A673 (cell line): Measurements from ENCODE around the gene COLGALT1. TPM values are rescaled to one million over a fixed set of nuclear protein-coding genes. Genes with fewer than 3 reads are reported as not detected.

ENCODE experiments used
- BruUV-seq: library from RNA; stranded (reverse); fragments of 400-500 nt; replicated peaks from 2 replicates; lab custom pipeline; 2021; lab: Mats Ljungman, UMichigan
- CTCF ChIA-PET: fragments of 300-600 bp; sonication (Branson Sonifier 250); formaldehyde crosslinking; loops from one replicate; lab custom pipeline; 2022; ENCODE audit warnings: antibody characterized with exemption; lab: Charles Lee
- POLR2A ChIA-PET: fragments of 300-600 bp; sonication (Branson Sonifier 250); formaldehyde crosslinking; loops from one replicate; lab custom pipeline; 2022; ENCODE audit warnings: antibody characterized with exemption; ENCODE audit not compliant: low non-redundant PET; lab: Charles Lee
- DNase-seq: peaks from one replicate; pipeline ENCODE4 v3.0.0-alpha.2; 2015; ENCODE audit warnings: low spot score
- H3K27ac ChIP-seq: fragments of 200-600 bp; sonication (generic); 2 replicates; pipeline ENCODE4 v1.5.1; 2016; ENCODE audit warnings: mixed run types, low read depth, mild to moderate bottlenecking, mixed read lengths, antibody characterized with exemption, low read length; ENCODE audit not compliant: poor library complexity, severe bottlenecking
- H3K27me3 ChIP-seq: fragments of 200-600 bp; sonication (generic); replicated peaks from 2 replicates; pipeline ENCODE4 v1.6.1; 2017; ENCODE audit warnings: mixed run types, low read depth, mild to moderate bottlenecking, mixed read lengths, antibody characterized with exemption, low read length; ENCODE audit not compliant: insufficient read depth, poor library complexity
- H3K36me3 ChIP-seq: fragments of 200-600 bp; sonication (generic); 2 replicates; pipeline ENCODE4 v1.6.1; 2016; ENCODE audit warnings: mixed run types, mild to moderate bottlenecking, mixed read lengths, antibody characterized with exemption, low read length; ENCODE audit not compliant: insufficient read depth, poor library complexity, severe bottlenecking
- H3K4me1 ChIP-seq: fragments of 200-600 bp; sonication (generic); 2 replicates; pipeline ENCODE4 v1.6.1; 2017; ENCODE audit warnings: mixed run types, mild to moderate bottlenecking, mixed read lengths, antibody characterized with exemption, low read length; ENCODE audit not compliant: insufficient read depth, poor library complexity, severe bottlenecking
- H3K4me3 ChIP-seq: fragments of 200-600 bp; sonication (generic); 2 replicates; pipeline ENCODE4 v1.5.1; 2016; ENCODE audit warnings: low read depth, mixed run types, mild to moderate bottlenecking, mixed read lengths, low read length; ENCODE audit not compliant: poor library complexity, severe bottlenecking
- H3K9me3 ChIP-seq: fragments of 200-600 bp; sonication (generic); 2 replicates; pipeline ENCODE4 v1.6.1; 2016; ENCODE audit warnings: mixed run types, low read depth, mild to moderate bottlenecking, mixed read lengths, antibody characterized with exemption, low read length; ENCODE audit not compliant: poor library complexity, severe bottlenecking
- EZH2 ChIP-seq: fragments of 200-600 bp; sonication (generic); IDR thresholded peaks from 2 replicates; pipeline ENCODE4 v1.6.1; 2017; ENCODE audit warnings: borderline replicate concordance, low read depth, mild to moderate bottlenecking, mixed read lengths, antibody characterized with exemption, low read length; ENCODE audit not compliant: poor library complexity, severe bottlenecking
- intact Hi-C: fragments of 100-400 bp; cut with micrococcal nuclease; formaldehyde crosslinking; loops from one replicate; pipeline ENCODE4 v1.10.0; 2022; ENCODE audit not compliant: unreplicated experiment
- total RNA-seq: library from RNA; stranded (reverse); gene quantifications from 2 replicates; pipeline ENCODE4 v1.2.3, GENCODE V29; 2021
- TF ChIP-seq, protein P1 (sequence below): fragments of 300-800, 200-600 bp; sonication (generic); conservative IDR thresholded peaks from 2 replicates; pipeline ENCODE4 v1.5.1; 2017; ENCODE audit warnings: low read depth, mild to moderate bottlenecking, antibody characterized with exemption, low read length, moderate library complexity, mixed read lengths

COLGALT1 gene
- total RNA-seq, 1 experiment from 2014 or later, result 91.3 TPM

DNA sequence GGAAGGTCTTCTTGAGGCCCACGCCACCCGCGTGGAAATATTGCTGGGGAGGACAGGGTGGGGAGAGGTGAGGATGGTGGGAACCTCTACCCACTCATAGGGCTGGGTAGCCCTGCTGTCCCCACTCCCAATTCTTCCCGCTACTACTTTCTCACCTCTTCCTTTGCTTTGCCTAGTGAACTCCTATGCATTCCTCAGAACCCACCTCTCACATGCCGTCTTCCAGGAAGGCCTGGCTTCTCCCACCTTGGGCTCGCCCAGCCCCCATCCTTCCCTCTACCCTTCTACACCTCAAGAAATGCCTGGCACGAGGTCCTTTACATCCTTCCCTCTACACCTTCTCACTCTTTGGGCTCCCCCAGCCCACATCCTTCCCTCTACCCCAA lies 62.4 kb downstream of the COLGALT1 start:
- DNase-seq, result no peak
- intact Hi-C loops, result no loop called here
- Histone ChIP-seq H3K9me3 (no peaks in the 10 kb centered on the region), H3K36me3 (no peaks in the 10 kb centered on the region), H3K4me1 (no peaks in the 10 kb centered on the region), H3K27me3 (no peaks in the 10 kb centered on the region), H3K4me3 (no peak overlapping the region), H3K27ac (no peak overlapping the region)
- CTCF ChIA-PET, result no interaction called here
- POLR2A ChIA-PET, result interaction anchor here (0.5 kb wide), 1 partner anchor 64 kb away, joined by 3 read pairs; no protein-coding TSS in a partner anchor
- no TSS peak for BruUV-seq
- TF ChIP-seq EZH2, result no peak
- TF ChIP-seq, protein P1, sequence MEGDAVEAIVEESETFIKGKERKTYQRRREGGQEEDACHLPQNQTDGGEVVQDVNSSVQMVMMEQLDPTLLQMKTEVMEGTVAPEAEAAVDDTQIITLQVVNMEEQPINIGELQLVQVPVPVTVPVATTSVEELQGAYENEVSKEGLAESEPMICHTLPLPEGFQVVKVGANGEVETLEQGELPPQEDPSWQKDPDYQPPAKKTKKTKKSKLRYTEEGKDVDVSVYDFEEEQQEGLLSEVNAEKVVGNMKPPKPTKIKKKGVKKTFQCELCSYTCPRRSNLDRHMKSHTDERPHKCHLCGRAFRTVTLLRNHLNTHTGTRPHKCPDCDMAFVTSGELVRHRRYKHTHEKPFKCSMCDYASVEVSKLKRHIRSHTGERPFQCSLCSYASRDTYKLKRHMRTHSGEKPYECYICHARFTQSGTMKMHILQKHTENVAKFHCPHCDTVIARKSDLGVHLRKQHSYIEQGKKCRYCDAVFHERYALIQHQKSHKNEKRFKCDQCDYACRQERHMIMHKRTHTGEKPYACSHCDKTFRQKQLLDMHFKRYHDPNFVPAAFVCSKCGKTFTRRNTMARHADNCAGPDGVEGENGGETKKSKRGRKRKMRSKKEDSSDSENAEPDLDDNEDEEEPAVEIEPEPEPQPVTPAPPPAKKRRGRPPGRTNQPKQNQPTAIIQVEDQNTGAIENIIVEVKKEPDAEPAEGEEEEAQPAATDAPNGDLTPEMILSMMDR, result no peak

DNA sequence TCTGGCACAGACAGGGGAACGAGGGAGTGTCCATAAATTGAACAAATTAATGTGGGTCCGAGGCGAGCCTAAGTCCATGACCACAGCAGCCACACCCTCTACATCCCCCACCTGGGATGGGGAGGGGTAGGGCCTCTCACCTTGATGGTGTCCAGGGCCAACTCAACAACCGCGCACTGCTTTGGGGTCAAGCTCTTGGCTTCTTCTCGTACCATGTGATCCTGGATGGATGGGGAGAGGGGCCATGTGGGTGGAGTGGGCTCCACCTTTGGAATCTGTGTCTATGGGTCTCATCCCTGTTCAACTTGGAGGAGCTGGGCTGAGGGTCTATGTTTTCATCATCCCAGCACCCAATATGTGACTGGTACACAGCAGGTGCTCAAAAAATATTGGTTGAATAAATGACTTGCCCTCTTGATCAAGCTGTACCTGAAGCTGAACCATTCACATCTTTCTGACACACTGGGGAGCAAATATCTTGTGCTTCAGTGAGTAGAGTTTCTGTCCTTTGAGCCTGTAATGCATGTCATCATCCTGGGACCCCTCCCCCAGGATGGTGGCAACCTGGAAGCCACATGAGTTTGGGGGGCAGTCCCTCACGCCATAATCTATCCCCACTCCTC lies 62.9 kb downstream of the COLGALT1 start:
- ChIA-PET CTCF (no interaction called here), POLR2A (interaction anchor here (0.5 kb wide), 1 partner anchor 64 kb away, joined by 3 read pairs; no protein-coding TSS in a partner anchor)
- no peak overlapping the region for H3K4me3 ChIP-seq

DNA sequence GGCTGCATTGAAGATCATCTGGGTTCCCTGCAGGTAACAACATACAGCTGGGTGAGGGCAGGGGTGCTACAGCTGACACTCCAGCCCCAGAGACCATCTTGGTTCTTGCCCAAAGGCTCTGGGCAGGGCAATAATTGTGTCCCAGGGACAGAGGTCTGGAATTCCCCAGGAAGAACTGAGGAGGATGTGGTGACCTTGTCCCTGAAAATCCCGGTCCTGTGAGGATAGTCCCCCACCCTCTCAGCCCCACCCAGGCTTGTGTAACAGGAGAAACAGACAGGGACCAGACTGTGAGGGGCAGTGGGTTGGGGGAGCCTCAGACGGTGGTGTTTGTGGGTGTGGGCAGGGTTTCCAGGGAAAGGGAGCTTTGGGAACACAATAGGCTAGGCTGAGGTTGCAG lies 63.5 kb downstream of the COLGALT1 start:
- no peaks in the 10 kb centered on the region for H3K27me3 ChIP-seq
- BruUV-seq, result no TSS peak
- ChIA-PET POLR2A (no interaction called here), CTCF (no interaction called here)
- H3K27ac ChIP-seq, result no peak overlapping the region
- no peak overlapping the region for H3K4me3 ChIP-seq
- H3K4me1 ChIP-seq, result no peaks in the 10 kb centered on the region
- no peak for TF ChIP-seq EZH2
- TF ChIP-seq, protein P1, result no peak
- no peaks in the 10 kb centered on the region for H3K9me3 ChIP-seq
- intact Hi-C loops, result no loop called here
- H3K36me3 ChIP-seq, result no peaks in the 10 kb centered on the region
- no peak for DNase-seq

More for the DNA sequence above, 62.9 kb downstream of the COLGALT1 start:
- BruUV-seq, result no TSS peak
- no peak for DNase-seq
- Histone ChIP-seq H3K27ac (no peak overlapping the region), H3K4me1 (no peaks in the 10 kb centered on the region), H3K27me3 (no peaks in the 10 kb centered on the region), H3K9me3 (no peaks in the 10 kb centered on the region), H3K36me3 (no peaks in the 10 kb centered on the region)
- TF ChIP-seq, protein P1, result no peak
- TF ChIP-seq EZH2, result no peak
- intact Hi-C loops, result no loop called here
